D721Med (cell line): ENCODE results near the gene SCIN.
"Not testable (repeated sequence)": the region's sequence is repeated elsewhere in the genome, so short reads cannot be mapped to it uniquely, and the experiment has no call there.

Experiments
- DNase-seq: peaks from one replicate; pipeline ENCODE4 v3.0.0; 2011; ENCODE audit warnings: low spot score; ENCODE audit not compliant: insufficient read length
- FAIRE-seq: peaks from 2 replicates; lab custom pipeline; 2011; peaks lifted over from hg19 to GRCh38; lab: Jason Lieb, UNC
- CTCF ChIP-seq: IDR thresholded peaks from 2 replicates; pipeline ENCODE4 v1.5.1; 2012; ENCODE audit warnings: mild to moderate bottlenecking, control low read depth; ENCODE audit not compliant: insufficient read depth; ENCODE audit errors: missing control alignments

SCIN gene

GRCh38 chr7:12684733-12685132, 114.2 kb downstream of the SCIN start:
- DNase-seq (no peak), FAIRE-seq (no peak)
- TF ChIP-seq CTCF: no peak

GRCh38 chr7:12685550-12685949, 115.0 kb downstream of the SCIN start:
- no peak for DNase-seq
- FAIRE-seq: no peak
- peak; percentile 17 for TF ChIP-seq CTCF

GRCh38 chr7:12686234-12686890, 115.8 kb downstream of the SCIN start:
- no peak for FAIRE-seq
- peak; percentile 66 for TF ChIP-seq CTCF
- DNase-seq: peak; percentile 27

GRCh38 chr7:12686891-12687717, 116.6 kb downstream of the SCIN start, which contains the start of gene ARL4A:
TSS of gene ARL4A (plus strand) at chr7:12687633. CDS start at chr7:12688255, 622 bp downstream.
- peak; percentile 60 for DNase-seq
- peak; percentile 37 for TF ChIP-seq CTCF
- no peak for FAIRE-seq

- TF ChIP-seq CTCF: no peak
- DNase-seq: no peak
- FAIRE-seq: peak; percentile 81
These were observed 117.2 kb downstream of the SCIN start for GRCh38 chr7:12687718-12688171.

- not testable (repeated sequence) for FAIRE-seq
These were observed 118.1 kb downstream of the SCIN start for GRCh38 chr7:12688485-12689170.

GRCh38 chr7:12689451-12689850, 118.9 kb downstream of the SCIN start:
- FAIRE-seq (no peak), DNase-seq (no peak)
- TF ChIP-seq CTCF: no peak

More at GRCh38 chr7:12688485-12689170, 118.1 kb downstream of the SCIN start:
- not testable (repeated sequence) for DNase-seq
